ENCODE results near the gene INPP4A. TPM values are rescaled to one million over a fixed set of nuclear protein-coding genes. Genes with fewer than 3 reads are reported as not detected.

INPP4A gene
- total RNA-seq, 4 donors from 2014 or later = 30.7 to 58.9 (median 39.4) TPM

DNA sequence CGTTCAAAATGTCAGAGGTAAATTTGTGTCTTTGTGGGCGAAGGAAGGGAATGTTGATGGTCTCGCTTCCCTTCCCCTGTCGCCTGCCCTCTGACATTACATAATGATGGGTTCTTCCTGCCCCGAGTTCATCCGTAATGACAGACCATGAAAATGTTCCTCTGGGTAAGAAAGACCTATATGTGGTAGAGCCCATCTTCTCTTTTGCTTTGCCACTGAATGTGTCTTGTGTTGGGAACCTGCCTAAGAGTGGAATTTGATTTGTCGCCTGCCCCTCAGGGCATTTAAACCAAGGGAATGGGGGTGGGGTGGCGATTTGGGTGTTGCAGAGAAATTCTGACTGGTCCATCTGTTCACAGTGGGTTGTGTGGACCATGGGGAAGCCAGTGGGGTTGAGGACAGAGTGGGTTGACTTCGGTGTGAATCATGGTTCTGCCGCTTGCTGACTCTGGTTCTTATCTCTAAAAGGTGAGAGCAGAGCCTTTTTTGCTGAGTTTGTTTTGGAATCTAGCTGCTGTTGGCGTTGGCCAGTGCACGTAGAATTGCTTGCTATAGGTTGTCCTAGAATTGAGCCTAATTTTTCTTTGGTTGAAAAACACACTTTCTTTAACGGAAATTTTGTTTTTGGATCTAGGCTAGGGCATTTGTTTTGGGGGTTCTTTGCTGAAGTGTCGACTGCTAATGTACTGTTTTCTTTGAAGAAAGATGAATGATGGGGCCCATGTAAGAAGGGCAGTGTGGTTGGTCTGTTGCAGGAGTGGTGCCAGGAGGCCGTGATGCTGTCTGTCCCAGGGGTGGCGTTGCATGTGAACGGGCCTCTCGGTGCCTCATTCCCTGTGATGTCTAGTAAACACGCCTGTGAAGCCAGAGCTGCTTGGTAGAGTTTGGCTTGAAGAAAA lies 1.3 kb downstream of the INPP4A start:
- Histone ChIP-seq H3K27ac (replicated peaks in 1 of 4) (peak overlapping the region; percentile 82 to 88 (median 83)), H3K27me3 (no peaks in the 10 kb centered on the region), H3K4me1 (peaks cover 14 to 56% (median 41%) of the 10 kb centered on the region in 4 donors), H3K9me3 (no peaks in the 10 kb centered on the region), H3K36me3 (no peaks in the 10 kb centered on the region), H3K4me3 (peak overlapping the region; percentile 63 to 91 (median 83))
- intact Hi-C loops (cut with DNase I) = loop anchor here (10.0 kb wide), 2 partner anchors 119 to 159 kb away; partner anchors contain the start of genes COA5 and UNC50
- no peak for DNase-seq (ENCODE audit: extremely low spot score)
- 39% methylated on average over 19 of the region's 19 CpGs for WGBS
- TF ChIP-seq POLR2A (IDR thresholded peaks at IDR 0.05; ENCODE audit: low read depth) (no peak), EP300 (IDR thresholded peaks at IDR 0.05) (no peak), POLR2AphosphoS5 (IDR thresholded peaks at IDR 0.05) (no peak), CTCF (IDR thresholded peaks at IDR 0.05) (no peak)

GRCh38 chr2:98446850-98447249 lies 2.2 kb downstream of the INPP4A start:
- no peak for TF ChIP-seq EP300 (IDR thresholded peaks at IDR 0.05)
- no peak for TF ChIP-seq CTCF (IDR thresholded peaks at IDR 0.05)
- TF ChIP-seq POLR2AphosphoS5 (IDR thresholded peaks at IDR 0.05) = no peak
- TF ChIP-seq POLR2A (IDR thresholded peaks at IDR 0.05; ENCODE audit: low read depth) = no peak
- Histone ChIP-seq H3K4me1 (peaks cover 21 to 66% (median 49%) of the 10 kb centered on the region in 4 donors), H3K27ac (replicated peaks in 1 of 4) (peak overlapping the region in 1 of 4 donors; percentile 82), H3K9me3 (no peaks in the 10 kb centered on the region), H3K36me3 (no peaks in the 10 kb centered on the region), H3K4me3 (no peak overlapping the region), H3K27me3 (no peaks in the 10 kb centered on the region)
- 66% methylated on average over 6 of the region's 6 CpGs for WGBS
- DNase-seq (ENCODE audit: extremely low spot score) = no peak
- intact Hi-C loops (cut with DNase I) = loop anchor here (10.0 kb wide), 2 partner anchors 118 to 158 kb away; partner anchors contain the start of genes COA5 and UNC50

GRCh38 chr2:98448441-98449145 lies 3.9 kb downstream of the INPP4A start:
- intact Hi-C loops (cut with DNase I) = loop anchor here (10.0 kb wide), 2 partner anchors 116 to 156 kb away; partner anchors contain the start of genes COA5 and UNC50
- Histone ChIP-seq H3K27me3 (no peaks in the 10 kb centered on the region), H3K27ac (replicated peaks in 1 of 4) (no peak overlapping the region), H3K36me3 (no peaks in the 10 kb centered on the region), H3K9me3 (no peaks in the 10 kb centered on the region), H3K4me3 (no peak overlapping the region), H3K4me1 (peaks cover 21 to 83% (median 64%) of the 10 kb centered on the region in 4 donors)
- no peak for DNase-seq (ENCODE audit: extremely low spot score)
- TF ChIP-seq EP300 (IDR thresholded peaks at IDR 0.05) (no peak), CTCF (IDR thresholded peaks at IDR 0.05) (no peak), POLR2A (IDR thresholded peaks at IDR 0.05; ENCODE audit: low read depth) (no peak), POLR2AphosphoS5 (IDR thresholded peaks at IDR 0.05) (no peak)
- 81% methylated on average over 10 of the region's 10 CpGs for WGBS

DNA sequence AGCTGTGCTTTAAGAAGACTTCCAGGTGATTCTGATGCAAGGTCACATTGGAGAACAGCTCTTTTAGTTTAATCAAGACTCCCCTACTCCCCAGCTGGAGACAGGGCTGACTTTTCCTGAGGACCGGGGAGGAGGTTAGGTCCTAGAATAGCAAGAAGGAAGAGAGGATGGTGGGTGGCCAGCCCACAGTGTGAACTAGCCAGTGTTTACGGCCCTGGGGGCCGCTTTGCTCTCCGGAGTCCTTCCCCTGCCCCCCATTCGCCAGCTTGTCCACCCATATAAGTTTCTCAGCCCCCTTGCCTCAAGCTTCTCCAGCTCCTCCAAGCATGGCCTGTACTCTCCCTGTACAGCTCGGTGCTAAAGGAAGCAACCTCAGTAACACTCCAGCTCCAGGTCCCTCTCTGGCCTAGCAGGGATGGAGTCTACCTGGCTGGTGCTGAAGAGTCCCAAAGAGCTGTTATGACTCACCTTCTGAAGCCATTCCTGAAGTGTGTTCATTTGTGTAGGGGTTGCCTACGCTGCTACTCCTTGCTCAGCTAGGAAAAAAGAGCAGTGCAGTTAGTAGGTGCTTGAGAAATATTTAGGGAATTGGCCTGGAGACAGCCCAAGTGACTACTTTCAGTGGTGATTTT lies 7.9 kb downstream of the INPP4A start:
- H3K4me3 ChIP-seq = no peak overlapping the region

More for the DNA sequence above, 7.9 kb downstream of the INPP4A start:
- intact Hi-C loops (cut with DNase I) = loop anchor here (5.0 kb wide), 1 partner anchor 55 kb away; no protein-coding TSS in a partner anchor
- peaks cover 29 to 91% (median 72%) of the 10 kb centered on the region in 4 donors for H3K4me1 ChIP-seq
- no peaks in the 10 kb centered on the region for H3K9me3 ChIP-seq
- WGBS = 92% methylated on average over 7 of the region's 7 CpGs
- no peak overlapping the region for H3K27ac ChIP-seq (replicated peaks in 1 of 4)
- peaks cover 0 to 4% (median 0%) of the 10 kb centered on the region in 4 donors for H3K36me3 ChIP-seq
- DNase-seq (ENCODE audit: extremely low spot score) = peak; percentile 78
- H3K27me3 ChIP-seq = no peaks in the 10 kb centered on the region
- TF ChIP-seq EP300 (IDR thresholded peaks at IDR 0.05) = no peak
- TF ChIP-seq CTCF (IDR thresholded peaks at IDR 0.05) = no peak
- TF ChIP-seq POLR2AphosphoS5 (IDR thresholded peaks at IDR 0.05) = no peak
